Stimulated activated CD4-positive, alpha-beta T cell treated with anti-CD3 and anti-CD28 coated beads, Interleukin-12 subunit alpha, Interleukin-12 subunit beta, amount 100 ng/mL, for 4 hours (primary cell): ENCODE measurements around the gene HACE1.

Source experiments
- DNase-seq: peaks from one replicate; pipeline ENCODE4 v3.0.0-alpha.2; 2020

Gene HACE1

DNA sequence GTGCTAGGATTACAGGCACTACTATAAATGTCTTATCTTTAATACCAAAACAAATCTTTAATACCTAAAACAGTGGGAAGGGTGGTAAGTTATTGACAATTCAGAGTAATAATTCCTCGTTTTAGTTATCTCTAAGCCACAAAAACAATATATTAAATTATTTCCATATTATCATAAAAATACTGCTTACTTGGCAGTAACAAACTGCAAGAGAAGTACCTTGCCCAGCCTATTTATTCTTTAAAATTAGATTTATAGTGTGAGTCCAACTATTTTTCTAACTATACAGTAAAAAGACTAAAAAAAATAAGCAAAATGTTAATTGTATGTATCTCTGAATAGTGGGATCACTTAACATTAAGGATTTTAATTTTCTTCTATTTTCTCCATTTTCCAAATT lies 123.2 kb downstream of the HACE1 start:
- no peak for DNase-seq

- no peak for DNase-seq
These were observed 129.3 kb downstream of the HACE1 start for GRCh38 chr6:104730450-104730849.

DNA sequence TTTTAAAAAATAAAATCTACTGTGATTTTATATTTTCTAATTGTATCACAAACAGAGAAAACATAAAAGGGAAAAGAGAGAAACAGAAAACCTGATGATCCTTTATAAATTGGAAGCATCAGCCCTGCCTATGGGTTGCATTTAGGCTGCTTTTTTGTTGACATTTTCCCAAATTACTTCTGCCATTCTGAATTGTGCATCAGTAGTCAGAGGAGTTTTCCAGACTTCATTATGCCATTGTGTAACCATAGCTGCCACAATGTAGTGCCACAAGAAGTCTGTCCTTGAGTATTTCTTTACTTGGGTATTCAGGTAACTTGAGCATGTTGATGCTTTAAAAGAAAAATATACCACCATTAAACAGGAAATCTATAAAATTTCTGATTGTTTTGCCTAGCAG lies 130.3 kb downstream of the HACE1 start:
- DNase-seq, result no peak

GRCh38 chr6:104728448-104728847 lies 131.3 kb downstream of the HACE1 start:
- no peak for DNase-seq

- no peak for DNase-seq
These were observed 141.0 kb downstream of the HACE1 start for GRCh38 chr6:104718672-104719071.

DNA sequence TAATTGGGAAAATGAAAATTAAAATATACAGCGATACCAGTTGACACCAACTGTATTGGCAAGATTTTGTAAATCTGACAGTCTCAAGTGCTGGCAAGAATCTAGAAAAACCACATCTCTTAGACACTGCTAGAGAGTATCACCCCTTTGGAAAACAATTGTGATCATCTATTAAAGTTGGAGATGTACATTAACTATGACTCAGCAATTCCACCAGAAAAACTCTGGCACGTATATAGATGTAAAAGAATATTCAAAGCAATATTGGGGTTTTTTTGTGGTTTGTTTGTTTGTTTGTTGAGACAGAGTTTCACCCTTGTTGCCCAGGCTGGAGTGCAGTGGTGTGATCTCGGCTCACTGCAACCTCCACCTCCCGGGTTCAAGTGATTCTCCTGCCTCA lies 142.9 kb downstream of the HACE1 start:
- DNase-seq, result no peak

DNA sequence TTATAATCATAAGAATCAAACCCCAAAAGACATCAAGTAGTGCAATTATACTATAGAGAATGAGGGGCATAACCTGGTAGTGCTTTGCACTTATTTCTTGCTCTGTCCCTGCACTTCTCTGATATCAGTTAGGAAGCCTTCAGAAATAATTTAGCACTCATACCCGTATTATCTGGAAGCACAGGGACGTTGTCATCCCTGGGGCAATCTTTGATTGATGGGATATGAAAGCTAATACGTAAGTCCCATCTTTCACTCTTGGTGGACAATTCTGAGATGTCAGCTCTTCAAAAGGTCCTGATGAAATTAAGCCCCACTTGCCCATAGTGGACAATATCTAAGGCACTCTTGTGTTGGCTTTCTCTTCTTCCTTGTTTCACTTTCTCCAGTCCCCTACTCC lies 144.9 kb downstream of the HACE1 start:
- no peak for DNase-seq

GRCh38 chr6:104713982-104714381 lies 145.7 kb downstream of the HACE1 start:
- no peak for DNase-seq

GRCh38 chr6:104711371-104711770 lies 148.3 kb downstream of the HACE1 start:
- DNase-seq, result no peak

- DNase-seq, result no peak
These were observed 149.0 kb downstream of the HACE1 start for GRCh38 chr6:104710543-104711335.

- no peak for DNase-seq
These were observed 153.7 kb downstream of the HACE1 start for GRCh38 chr6:104705916-104706442.

DNA sequence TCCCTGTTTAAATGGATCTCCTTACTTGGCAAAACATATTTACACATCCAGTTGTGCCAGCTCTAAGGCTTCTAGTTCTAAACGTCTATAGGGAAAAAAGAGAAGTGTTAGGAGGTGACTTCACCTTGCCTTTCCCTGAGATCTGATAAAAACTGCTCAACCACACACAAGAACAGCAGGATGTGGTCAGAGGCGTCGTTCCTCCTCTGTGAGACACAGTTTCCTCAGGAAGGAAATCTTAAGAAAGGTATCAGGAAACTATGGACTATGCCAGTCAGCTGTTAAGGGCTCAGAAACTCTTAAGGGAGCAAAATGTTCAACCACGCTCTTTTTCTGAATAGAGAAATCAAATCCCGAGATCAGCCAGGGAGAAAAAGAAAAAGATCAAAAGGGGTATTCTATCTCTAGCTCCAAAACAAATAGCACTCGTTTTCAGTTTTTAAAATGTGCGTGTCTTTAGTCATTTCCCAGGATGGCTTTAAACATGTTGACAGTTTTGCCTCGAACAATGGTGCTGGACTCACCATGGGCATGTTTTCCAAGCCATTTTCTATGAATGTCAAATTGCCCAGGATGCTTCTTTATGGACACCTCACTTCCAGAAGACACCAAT lies 154.5 kb downstream of the HACE1 start:
- DNase-seq, result no peak

DNA sequence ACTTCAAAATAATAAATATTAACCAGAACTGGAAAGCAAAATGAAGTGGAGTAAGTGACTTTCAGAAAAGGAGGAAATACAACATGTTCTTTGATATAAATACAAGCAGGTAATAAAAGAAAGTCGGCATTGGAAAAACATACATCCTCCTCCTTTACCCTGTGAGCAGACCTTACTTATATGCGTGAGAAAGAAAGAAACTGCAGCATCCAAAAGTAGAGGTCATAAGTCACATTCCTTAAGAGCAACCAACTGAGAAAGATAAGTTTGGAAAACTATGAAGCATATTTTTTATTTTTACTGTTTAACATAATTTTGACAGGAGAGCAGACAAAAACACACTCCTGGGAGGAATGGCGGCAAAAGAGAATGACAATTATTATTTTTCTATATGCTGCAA lies 155.5 kb downstream of the HACE1 start:
- no peak for DNase-seq

- no peak for DNase-seq
These were observed 157.4 kb downstream of the HACE1 start for GRCh38 chr6:104702126-104702841.

GRCh38 chr6:104700371-104701185 lies 159.1 kb downstream of the HACE1 start:
- no peak for DNase-seq

- DNase-seq, result no peak
These were observed 160.0 kb downstream of the HACE1 start for GRCh38 chr6:104699593-104700329.

GRCh38 chr6:104698979-104699378 lies 160.7 kb downstream of the HACE1 start:
- DNase-seq, result no peak

GRCh38 chr6:104692008-104692407 lies 167.7 kb downstream of the HACE1 start:
- no peak for DNase-seq

DNA sequence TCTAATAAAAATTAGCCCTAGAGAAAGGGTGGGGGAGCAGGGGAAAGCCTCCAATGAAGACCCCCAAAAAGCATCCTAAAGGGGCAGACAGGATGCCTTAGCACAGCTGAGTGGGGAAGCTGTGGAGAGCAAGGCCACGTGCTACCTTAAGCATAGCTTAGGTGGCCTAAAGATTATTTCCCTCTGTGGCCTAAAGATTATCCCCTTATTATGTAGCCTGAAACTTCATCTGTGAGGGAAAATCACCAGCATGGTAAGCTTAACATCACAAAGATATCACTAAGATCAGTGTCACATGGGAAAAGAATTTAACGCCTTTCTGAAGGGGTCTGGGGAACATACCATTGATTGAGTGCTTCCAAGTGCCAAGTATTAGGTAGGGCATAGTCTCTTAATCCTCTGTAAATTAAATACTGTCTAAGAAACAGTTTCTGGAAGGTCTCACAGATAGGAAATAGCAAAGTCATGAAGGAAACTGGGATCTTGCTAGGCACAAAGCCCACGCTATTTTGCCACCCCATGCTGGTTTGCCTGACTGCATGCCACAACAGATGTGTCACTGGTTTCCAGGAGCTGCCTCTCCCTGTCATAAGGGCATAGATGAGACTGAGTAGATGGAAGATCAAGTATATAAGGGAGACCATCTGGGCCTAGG lies 170.0 kb downstream of the HACE1 start:
- no peak for DNase-seq

GRCh38 chr6:104688283-104688969 lies 171.3 kb downstream of the HACE1 start:
- no peak for DNase-seq
